HG02943 (cell line): Measurements from ENCODE around the gene TMEM184B.
A peak's percentile ranks its signal among the peaks of the same experiment; 100 is the strongest.

Experiments used
- ATAC-seq: cut with Tn5 transposase; IDR thresholded peaks from one replicate; pipeline ENCODE4 v1.9.1; 2021; ENCODE audit warnings: mild to moderate bottlenecking, low read depth, moderate library complexity; ENCODE audit not compliant: unreplicated experiment

Gene TMEM184B

GRCh38 chr22:38308791-38309498, 36.1 kb upstream of the TMEM184B start:
- ATAC-seq = no peak

GRCh38 chr22:38305471-38306448, 33.0 kb upstream of the TMEM184B start:
- peak; percentile 60 for ATAC-seq

GRCh38 chr22:38304526-38304925, 31.7 kb upstream of the TMEM184B start:
- ATAC-seq = no peak

- ATAC-seq = no peak
Measured at GRCh38 chr22:38303974-38304373, 31.2 kb upstream of the TMEM184B start.

- ATAC-seq = no peak
Measured at GRCh38 chr22:38302906-38303305, 30.1 kb upstream of the TMEM184B start.

GRCh38 chr22:38300946-38301345, 28.1 kb upstream of the TMEM184B start:
- ATAC-seq = no peak

GRCh38 chr22:38300197-38300945, 27.6 kb upstream of the TMEM184B start:
- no peak for ATAC-seq

- ATAC-seq = no peak
Measured at GRCh38 chr22:38299770-38300102, 26.9 kb upstream of the TMEM184B start.

GRCh38 chr22:38298312-38299005, 25.6 kb upstream of the TMEM184B start:
- no peak for ATAC-seq

- ATAC-seq = no peak
Measured at GRCh38 chr22:38296372-38296771, 23.6 kb upstream of the TMEM184B start.

- ATAC-seq = no peak
Measured at GRCh38 chr22:38295863-38296262, 23.1 kb upstream of the TMEM184B start.

- no peak for ATAC-seq
Measured at GRCh38 chr22:38295339-38295738, 22.5 kb upstream of the TMEM184B start.

GRCh38 chr22:38294193-38294592, 21.4 kb upstream of the TMEM184B start:
- ATAC-seq = no peak

GRCh38 chr22:38292694-38293093, 19.9 kb upstream of the TMEM184B start:
- ATAC-seq = no peak

- no peak for ATAC-seq
Measured at GRCh38 chr22:38291201-38291777, 18.5 kb upstream of the TMEM184B start.

- no peak for ATAC-seq
Measured at GRCh38 chr22:38290347-38290746, 17.5 kb upstream of the TMEM184B start.

GRCh38 chr22:38289583-38290082, 16.8 kb upstream of the TMEM184B start:
- ATAC-seq = no peak

GRCh38 chr22:38286915-38287669, 14.3 kb upstream of the TMEM184B start:
- ATAC-seq = no peak

GRCh38 chr22:38285018-38285417, 12.2 kb upstream of the TMEM184B start:
- no peak for ATAC-seq
